Measurements from ENCODE around the gene EPHA6.
A peak's percentile ranks its signal among the peaks of the same experiment; 100 is the strongest.
"Not testable (repeated sequence)": the region's sequence is repeated elsewhere in the genome, so short reads cannot be mapped to it uniquely, and the experiment has no call there.

The EPHA6 gene

GRCh38 chr3:97515076-97515475 lies 700.7 kb downstream of the EPHA6 start:
- H3K27ac ChIP-seq, result no peak overlapping the region
- no peak for DNase-seq (ENCODE audit: low read depth, low spot score)

GRCh38 chr3:97530691-97531090 lies 716.3 kb downstream of the EPHA6 start:
- no peak overlapping the region for H3K27ac ChIP-seq
- DNase-seq (ENCODE audit: low read depth, low spot score), result no peak

GRCh38 chr3:97547573-97547972 lies 733.2 kb downstream of the EPHA6 start:
- not testable (repeated sequence) for DNase-seq (ENCODE audit: low read depth, low spot score); H3K27ac ChIP-seq

- no peak for DNase-seq (ENCODE audit: low read depth, low spot score)
- H3K27ac ChIP-seq, result no peak overlapping the region
Measured at GRCh38 chr3:97550408-97550807, 736.0 kb downstream of the EPHA6 start.

- H3K27ac ChIP-seq, result no peak overlapping the region
- no peak for DNase-seq (ENCODE audit: low read depth, low spot score)
Measured at GRCh38 chr3:97552186-97552585, 737.8 kb downstream of the EPHA6 start.

- no peak overlapping the region for H3K27ac ChIP-seq
- no peak for DNase-seq (ENCODE audit: low read depth, low spot score)
Measured at GRCh38 chr3:97575742-97576141, 761.3 kb downstream of the EPHA6 start.

GRCh38 chr3:97576221-97576620 lies 761.8 kb downstream of the EPHA6 start:
- no peak for DNase-seq (ENCODE audit: low read depth, low spot score)
- no peak overlapping the region for H3K27ac ChIP-seq

- H3K27ac ChIP-seq, result no peak overlapping the region
- DNase-seq (ENCODE audit: low read depth, low spot score), result peak; percentile 14
Measured at GRCh38 chr3:97579365-97579764, 765.0 kb downstream of the EPHA6 start.

- H3K27ac ChIP-seq, result no peak overlapping the region
Measured at GRCh38 chr3:97610626-97611025, 796.2 kb downstream of the EPHA6 start.

GRCh38 chr3:97612632-97613031 lies 798.2 kb downstream of the EPHA6 start:
- no peak overlapping the region for H3K27ac ChIP-seq
- no peak for DNase-seq (ENCODE audit: low read depth, low spot score)

More at GRCh38 chr3:97610626-97611025, 796.2 kb downstream of the EPHA6 start:
- DNase-seq (ENCODE audit: low read depth, low spot score), result no peak

GRCh38 chr3:97613139-97613538 lies 798.7 kb downstream of the EPHA6 start:
- no peak for DNase-seq (ENCODE audit: low read depth, low spot score)
- no peak overlapping the region for H3K27ac ChIP-seq

- DNase-seq (ENCODE audit: low read depth, low spot score); H3K27ac ChIP-seq: not testable (repeated sequence)
Measured at GRCh38 chr3:97620514-97620913, 806.1 kb downstream of the EPHA6 start.

- no peak overlapping the region for H3K27ac ChIP-seq
Measured at GRCh38 chr3:97636465-97636864, 822.1 kb downstream of the EPHA6 start.

GRCh38 chr3:97646932-97647331 lies 832.5 kb downstream of the EPHA6 start:
- no peak for DNase-seq (ENCODE audit: low read depth, low spot score)
- no peak overlapping the region for H3K27ac ChIP-seq

More at GRCh38 chr3:97636465-97636864, 822.1 kb downstream of the EPHA6 start:
- DNase-seq (ENCODE audit: low read depth, low spot score), result no peak

GRCh38 chr3:97647441-97647982 lies 833.1 kb downstream of the EPHA6 start:
- DNase-seq (ENCODE audit: low read depth, low spot score), result no peak

GRCh38 chr3:97655971-97656370 lies 841.6 kb downstream of the EPHA6 start:
- DNase-seq (ENCODE audit: low read depth, low spot score), result no peak
- no peak overlapping the region for H3K27ac ChIP-seq

More at GRCh38 chr3:97647441-97647982, 833.1 kb downstream of the EPHA6 start:
- H3K27ac ChIP-seq, result no peak overlapping the region

GRCh38 chr3:97656638-97657037 lies 842.2 kb downstream of the EPHA6 start:
- H3K27ac ChIP-seq, result no peak overlapping the region
- DNase-seq (ENCODE audit: low read depth, low spot score), result no peak

GRCh38 chr3:97658668-97659285 lies 844.4 kb downstream of the EPHA6 start:
- no peak overlapping the region for H3K27ac ChIP-seq
- DNase-seq (ENCODE audit: low read depth, low spot score), result peak; percentile 5

GRCh38 chr3:97662264-97662663 lies 847.9 kb downstream of the EPHA6 start:
- H3K27ac ChIP-seq, result no peak overlapping the region
- no peak for DNase-seq (ENCODE audit: low read depth, low spot score)

GRCh38 chr3:97662762-97663161 lies 848.4 kb downstream of the EPHA6 start:
- H3K27ac ChIP-seq, result no peak overlapping the region
- no peak for DNase-seq (ENCODE audit: low read depth, low spot score)

- no peak overlapping the region for H3K27ac ChIP-seq
- no peak for DNase-seq (ENCODE audit: low read depth, low spot score)
Measured at GRCh38 chr3:97665896-97666295, 851.5 kb downstream of the EPHA6 start.

- no peak overlapping the region for H3K27ac ChIP-seq
- no peak for DNase-seq (ENCODE audit: low read depth, low spot score)
Measured at GRCh38 chr3:97670952-97671351, 856.6 kb downstream of the EPHA6 start.

All from epithelial cell of prostate (primary cell).